ENCODE measurements around the gene PRPF6. TPM values are rescaled to one million over a fixed set of nuclear protein-coding genes. Genes with fewer than 3 reads are reported as not detected.
A peak's percentile ranks its signal among the peaks of the same experiment; 100 is the strongest.

Gene PRPF6
- total and polyA plus RNA-seq, 2 of the 13 experiments (the other 11 are each of a cell fraction or from before 2014, with no cell fraction given): 63.7 to 101 TPM

DNA sequence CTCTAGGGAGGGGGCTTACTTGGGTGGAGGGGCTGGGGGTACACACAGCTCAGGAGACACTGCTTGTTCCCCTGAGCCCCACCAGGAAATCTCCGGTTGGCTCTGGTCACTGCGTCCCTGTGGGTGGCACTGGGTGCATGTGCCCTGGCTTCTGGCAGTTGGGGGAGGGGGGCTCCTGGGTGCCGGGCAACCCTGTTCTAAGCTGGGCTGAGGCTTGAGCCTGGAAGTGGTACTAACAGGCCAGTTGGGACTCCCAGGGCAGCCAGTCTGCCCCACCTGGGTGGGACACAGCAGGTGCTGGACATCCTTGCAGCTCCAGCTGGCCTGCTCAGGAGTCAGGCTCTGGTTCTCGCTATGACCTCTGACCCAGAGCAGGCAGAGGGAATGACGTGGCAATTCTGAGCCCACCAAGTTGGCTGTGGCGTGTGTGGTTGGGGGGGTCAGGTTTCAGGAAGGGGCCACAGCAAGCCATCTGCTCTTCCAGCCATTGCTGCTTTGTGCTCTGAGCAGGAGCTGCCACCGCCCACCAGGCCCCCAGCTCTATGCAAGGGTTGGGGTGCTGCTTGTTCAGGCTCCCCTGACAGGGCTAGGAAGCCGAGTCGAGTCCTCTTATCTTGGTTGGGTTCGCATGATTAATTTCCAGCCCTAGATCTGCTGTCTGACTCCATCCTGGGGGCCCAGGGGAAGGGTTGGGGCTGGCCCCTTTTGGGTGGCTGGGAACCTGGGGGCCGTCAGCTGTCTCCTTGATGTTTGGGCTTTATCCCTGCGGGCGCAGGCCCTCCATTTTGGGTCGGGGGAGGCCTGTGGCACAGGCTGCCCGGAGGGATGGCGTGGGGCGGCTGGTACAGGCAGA is 55.6 kb downstream of the PRPF6 start (continued):
- TF ChIP-seq ZIK1 (CRISPR knock-in tag; IDR thresholded peaks at IDR 0.05; ENCODE audit: borderline replicate concordance, low read depth) (no peak), ZBTB7B (CRISPR knock-in tag; IDR thresholded peaks at IDR 0.05) (peak; percentile 39), ZSCAN21 (CRISPR knock-in tag; IDR thresholded peaks at IDR 0.05; ENCODE audit: borderline replicate concordance) (peak; percentile 76), ZNF850 (CRISPR knock-in tag; conservative IDR thresholded peaks at IDR 0.05) (no peak), ZNF619 (CRISPR knock-in tag; IDR thresholded peaks at IDR 0.05) (no peak), EZH2 (conservative IDR thresholded peaks at IDR 0.05; ENCODE audit: low read depth, low read length) (no peak), DR1 (CRISPR knock-in tag; IDR thresholded peaks at IDR 0.05) (peak; percentile 50), FOXK2 (IDR thresholded peaks at IDR 0.05) (no peak), ZNF430 (CRISPR knock-in tag; IDR thresholded peaks at IDR 0.05) (no peak), NBN (conservative IDR thresholded peaks at IDR 0.05) (no peak), ZKSCAN8 (CRISPR knock-in tag; IDR thresholded peaks at IDR 0.05; ENCODE audit: borderline replicate concordance) (no peak), PITX1 (CRISPR knock-in tag; IDR thresholded peaks at IDR 0.05) (peak; percentile 30; the same call in 1 of the 2 replicates), KAT7 (CRISPR knock-in tag; IDR thresholded peaks at IDR 0.05; ENCODE audit: borderline replicate concordance) (no peak), ZBTB38 (CRISPR knock-in tag; IDR thresholded peaks at IDR 0.05) (no peak; the same call in 1 of the 2 replicates), ZNF605 (CRISPR knock-in tag; IDR thresholded peaks at IDR 0.05) (peak; percentile 91), ZNF451 (CRISPR knock-in tag; IDR thresholded peaks at IDR 0.05) (no peak; the same call in 1 of the 2 replicates), RARG (CRISPR knock-in tag; IDR thresholded peaks at IDR 0.05; ENCODE audit: low read depth) (no peak), NFYB (CRISPR knock-in tag; IDR thresholded peaks at IDR 0.05) (no peak; the same call in 1 of the 2 replicates), ZNF34 (CRISPR knock-in tag; IDR thresholded peaks at IDR 0.05; ENCODE audit: borderline replicate concordance) (no peak), RXRB (CRISPR knock-in tag; IDR thresholded peaks at IDR 0.05; ENCODE audit: borderline replicate concordance) (peak; percentile 77), SRSF4 (IDR thresholded peaks at IDR 0.05; ENCODE audit: low read depth, low read length, poor library complexity, severe bottlenecking) (no peak), ZMYM4 (CRISPR knock-in tag; IDR thresholded peaks at IDR 0.05) (peak; percentile 72; the same call in 1 of the 2 replicates), ZNF282 (IDR thresholded peaks at IDR 0.05; ENCODE audit: partially characterized antibody) (no peak)
- TF ChIP-seq, protein P1, sequence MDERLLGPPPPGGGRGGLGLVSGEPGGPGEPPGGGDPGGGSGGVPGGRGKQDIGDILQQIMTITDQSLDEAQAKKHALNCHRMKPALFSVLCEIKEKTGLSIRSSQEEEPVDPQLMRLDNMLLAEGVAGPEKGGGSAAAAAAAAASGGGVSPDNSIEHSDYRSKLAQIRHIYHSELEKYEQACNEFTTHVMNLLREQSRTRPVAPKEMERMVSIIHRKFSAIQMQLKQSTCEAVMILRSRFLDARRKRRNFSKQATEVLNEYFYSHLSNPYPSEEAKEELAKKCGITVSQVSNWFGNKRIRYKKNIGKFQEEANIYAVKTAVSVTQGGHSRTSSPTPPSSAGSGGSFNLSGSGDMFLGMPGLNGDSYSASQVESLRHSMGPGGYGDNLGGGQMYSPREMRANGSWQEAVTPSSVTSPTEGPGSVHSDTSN (CRISPR knock-in tag; IDR thresholded peaks at IDR 0.05): no peak
- TF ChIP-seq, protein P2, sequence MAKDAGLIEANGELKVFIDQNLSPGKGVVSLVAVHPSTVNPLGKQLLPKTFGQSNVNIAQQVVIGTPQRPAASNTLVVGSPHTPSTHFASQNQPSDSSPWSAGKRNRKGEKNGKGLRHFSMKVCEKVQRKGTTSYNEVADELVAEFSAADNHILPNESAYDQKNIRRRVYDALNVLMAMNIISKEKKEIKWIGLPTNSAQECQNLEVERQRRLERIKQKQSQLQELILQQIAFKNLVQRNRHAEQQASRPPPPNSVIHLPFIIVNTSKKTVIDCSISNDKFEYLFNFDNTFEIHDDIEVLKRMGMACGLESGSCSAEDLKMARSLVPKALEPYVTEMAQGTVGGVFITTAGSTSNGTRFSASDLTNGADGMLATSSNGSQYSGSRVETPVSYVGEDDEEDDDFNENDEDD (CRISPR knock-in tag; IDR thresholded peaks at IDR 0.05; ENCODE audit: borderline replicate concordance): no peak
- TF ChIP-seq, protein P3, sequence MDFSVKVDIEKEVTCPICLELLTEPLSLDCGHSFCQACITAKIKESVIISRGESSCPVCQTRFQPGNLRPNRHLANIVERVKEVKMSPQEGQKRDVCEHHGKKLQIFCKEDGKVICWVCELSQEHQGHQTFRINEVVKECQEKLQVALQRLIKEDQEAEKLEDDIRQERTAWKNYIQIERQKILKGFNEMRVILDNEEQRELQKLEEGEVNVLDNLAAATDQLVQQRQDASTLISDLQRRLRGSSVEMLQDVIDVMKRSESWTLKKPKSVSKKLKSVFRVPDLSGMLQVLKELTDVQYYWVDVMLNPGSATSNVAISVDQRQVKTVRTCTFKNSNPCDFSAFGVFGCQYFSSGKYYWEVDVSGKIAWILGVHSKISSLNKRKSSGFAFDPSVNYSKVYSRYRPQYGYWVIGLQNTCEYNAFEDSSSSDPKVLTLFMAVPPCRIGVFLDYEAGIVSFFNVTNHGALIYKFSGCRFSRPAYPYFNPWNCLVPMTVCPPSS (IDR thresholded peaks at IDR 0.05): no peak
- TF ChIP-seq, protein P4, sequence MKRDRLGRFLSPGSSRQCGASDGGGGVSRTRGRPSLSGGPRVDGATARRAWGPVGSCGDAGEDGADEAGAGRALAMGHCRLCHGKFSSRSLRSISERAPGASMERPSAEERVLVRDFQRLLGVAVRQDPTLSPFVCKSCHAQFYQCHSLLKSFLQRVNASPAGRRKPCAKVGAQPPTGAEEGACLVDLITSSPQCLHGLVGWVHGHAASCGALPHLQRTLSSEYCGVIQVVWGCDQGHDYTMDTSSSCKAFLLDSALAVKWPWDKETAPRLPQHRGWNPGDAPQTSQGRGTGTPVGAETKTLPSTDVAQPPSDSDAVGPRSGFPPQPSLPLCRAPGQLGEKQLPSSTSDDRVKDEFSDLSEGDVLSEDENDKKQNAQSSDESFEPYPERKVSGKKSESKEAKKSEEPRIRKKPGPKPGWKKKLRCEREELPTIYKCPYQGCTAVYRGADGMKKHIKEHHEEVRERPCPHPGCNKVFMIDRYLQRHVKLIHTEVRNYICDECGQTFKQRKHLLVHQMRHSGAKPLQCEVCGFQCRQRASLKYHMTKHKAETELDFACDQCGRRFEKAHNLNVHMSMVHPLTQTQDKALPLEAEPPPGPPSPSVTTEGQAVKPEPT (CRISPR knock-in tag; IDR thresholded peaks at IDR 0.05; ENCODE audit: low read depth): no peak

Data from HepG2 (cell line).